Stimulated activated CD8-positive, alpha-beta memory T cell treated with anti-CD3 and anti-CD28 coated beads, Interleukin-7, amount 100 ng/mL, for 48 hours (primary cell): ENCODE data around the gene ROR2.
"Not testable (repeated sequence)": the region's sequence is repeated elsewhere in the genome, so short reads cannot be mapped to it uniquely, and the experiment has no call there.

ENCODE experiments used
- DNase-seq, 2 donors: peaks; one replicate each; pipeline ENCODE4 v3.0.0-alpha.2; 2020; ENCODE audit warnings: low read depth in 1 of 2; ENCODE audit errors: extremely low read depth in 1 of 2

ROR2 gene

GRCh38 chr9:91658513-91659105 is 291.4 kb downstream of the ROR2 start:
- DNase-seq, result no peak

DNA sequence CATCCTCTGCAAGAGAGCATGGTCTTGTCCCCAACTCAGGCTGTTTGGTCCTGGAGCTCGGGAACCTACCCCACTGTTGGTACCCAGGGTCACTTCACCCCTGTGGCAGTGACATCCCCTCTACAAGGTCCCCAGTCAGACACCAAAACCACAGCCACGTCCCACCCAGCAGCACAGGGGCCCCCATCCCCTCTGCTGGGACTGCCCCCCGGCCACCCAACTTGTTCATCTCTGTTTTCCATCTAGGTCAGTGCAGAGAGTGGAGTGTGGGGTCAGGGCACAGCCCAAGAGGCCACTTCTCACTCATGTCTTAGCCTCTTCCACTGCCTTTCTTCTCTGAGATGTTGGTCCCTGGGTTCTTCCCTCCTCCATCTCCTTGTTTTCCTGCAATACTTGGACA is 292.5 kb downstream of the ROR2 start:
- DNase-seq, result no peak

GRCh38 chr9:91655658-91656057 is 294.4 kb downstream of the ROR2 start:
- DNase-seq, result no peak

DNA sequence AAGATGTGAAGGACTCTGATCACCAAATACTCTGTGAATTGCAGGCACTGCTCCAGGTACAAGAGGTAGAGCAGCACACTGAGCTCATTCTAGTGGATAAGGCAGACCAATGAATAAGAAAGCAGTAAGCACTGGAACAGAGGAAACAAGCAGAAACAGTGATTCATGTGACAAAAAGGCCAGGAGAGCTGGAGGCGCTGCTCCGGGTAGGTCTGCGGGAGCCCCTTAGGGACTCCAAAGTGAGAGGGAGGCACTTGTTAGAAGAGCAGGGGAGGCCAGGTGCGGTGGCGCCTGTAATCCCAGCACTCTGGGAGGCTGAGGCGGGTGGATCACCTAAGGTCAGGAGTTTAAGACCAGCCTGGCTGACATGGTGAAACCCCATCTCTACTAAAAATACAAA is 294.8 kb downstream of the ROR2 start:
- no peak for DNase-seq

- no peak for DNase-seq
Observed at GRCh38 chr9:91654527-91654926, 295.5 kb downstream of the ROR2 start.

GRCh38 chr9:91647371-91647770 is 302.7 kb downstream of the ROR2 start:
- DNase-seq, result no peak

- no peak for DNase-seq
Observed at GRCh38 chr9:91646702-91647101, 303.3 kb downstream of the ROR2 start.

DNA sequence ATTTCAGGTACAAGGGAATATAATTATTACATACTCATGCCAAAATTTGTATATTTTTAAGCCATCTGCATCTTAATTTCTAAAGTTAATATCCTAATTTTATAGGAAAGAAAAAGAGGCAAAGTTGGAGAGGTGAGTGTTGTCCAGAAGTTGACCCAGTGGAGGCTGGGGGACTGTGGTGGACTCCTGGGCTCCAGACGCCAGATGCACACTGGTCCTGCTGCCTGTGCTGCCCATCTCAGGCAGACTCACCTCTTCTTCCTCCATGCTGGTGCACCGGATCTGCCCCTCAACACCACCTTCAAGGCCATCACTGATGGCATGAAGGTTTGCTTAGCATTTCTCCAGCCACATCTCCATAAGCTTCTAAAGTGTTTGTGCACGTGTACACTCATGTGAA is 305.6 kb downstream of the ROR2 start:
- no peak for DNase-seq

DNA sequence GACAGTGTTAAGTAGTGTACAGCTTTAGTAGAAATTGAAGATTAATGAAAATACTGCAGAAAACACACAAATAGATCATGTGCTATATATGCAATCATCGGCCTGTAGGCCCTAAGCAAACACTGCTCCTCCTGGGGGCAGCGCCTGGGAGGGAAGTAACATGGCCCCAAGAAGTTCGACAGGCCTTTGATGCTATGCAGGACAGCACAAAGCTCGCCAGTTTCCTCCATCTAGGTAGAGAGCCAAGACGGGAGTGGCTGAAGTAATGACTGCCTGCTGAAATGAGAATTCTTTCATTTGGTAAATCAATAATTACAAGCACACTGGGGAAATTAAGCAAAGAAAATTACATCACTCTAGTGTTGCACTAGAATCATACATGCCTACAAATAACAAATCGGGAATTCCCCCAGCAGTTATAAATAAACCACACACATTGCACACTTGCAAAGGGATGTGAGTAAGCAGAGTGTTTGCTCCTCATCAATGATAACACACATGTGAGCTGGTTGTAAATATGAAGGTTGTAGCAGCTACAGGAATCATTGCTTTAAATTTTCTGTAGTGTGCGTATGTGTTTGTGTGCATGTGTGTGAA is 306.4 kb downstream of the ROR2 start:
- DNase-seq, result no peak

DNA sequence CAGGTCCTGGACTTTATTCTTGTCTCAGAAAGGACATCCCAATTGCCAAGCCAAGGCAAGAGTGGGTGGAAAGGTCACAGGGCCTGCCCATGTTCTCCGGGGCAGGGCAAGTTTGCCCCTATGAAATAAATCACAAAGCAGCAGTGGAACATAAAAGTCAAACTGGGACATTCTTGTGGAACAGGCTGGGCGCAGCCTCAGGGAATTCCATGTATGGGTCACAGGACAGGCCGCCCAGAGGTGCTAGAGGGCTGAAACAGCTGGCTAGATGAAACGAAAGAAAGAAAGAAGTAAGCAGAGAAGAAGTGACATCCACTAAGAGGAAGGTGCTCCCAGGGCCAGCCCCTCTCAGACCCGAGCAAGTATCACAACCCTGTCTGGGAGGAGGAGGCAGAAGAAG is 307.3 kb downstream of the ROR2 start:
- DNase-seq, result no peak

- DNase-seq, result no peak
Observed at GRCh38 chr9:91640428-91640827, 309.6 kb downstream of the ROR2 start.

- no peak for DNase-seq
Observed at GRCh38 chr9:91639054-91639453, 311.0 kb downstream of the ROR2 start.

GRCh38 chr9:91634832-91635231 is 315.2 kb downstream of the ROR2 start:
- DNase-seq, result not testable (repeated sequence)

GRCh38 chr9:91629718-91630117 is 320.3 kb downstream of the ROR2 start:
- no peak for DNase-seq

- DNase-seq, result no peak
Observed at GRCh38 chr9:91628892-91629291, 321.1 kb downstream of the ROR2 start.

- DNase-seq, result no peak
Observed at GRCh38 chr9:91625331-91625730, 324.7 kb downstream of the ROR2 start.

- no peak for DNase-seq
Observed at GRCh38 chr9:91623004-91623403, 327.0 kb downstream of the ROR2 start.

DNA sequence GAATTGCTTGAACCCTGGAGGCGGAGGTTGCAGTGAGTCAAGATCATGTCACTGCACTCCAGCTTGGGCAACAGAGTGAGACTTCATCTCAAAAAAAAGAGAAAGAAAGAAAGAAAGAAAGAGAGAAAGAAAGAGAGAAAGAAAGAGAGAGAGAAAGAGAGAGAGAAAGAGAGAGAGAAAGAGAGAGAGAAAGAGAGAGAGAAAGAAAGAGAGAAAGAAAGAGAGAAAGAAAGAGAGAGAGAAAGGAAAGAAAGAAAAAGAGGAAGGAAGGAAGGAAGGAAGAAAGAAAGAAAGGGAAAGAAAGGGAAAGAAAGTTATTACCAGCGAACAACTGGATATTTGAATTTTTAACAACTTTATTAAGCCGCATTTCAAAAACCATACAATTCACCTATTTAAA is 327.9 kb downstream of the ROR2 start:
- DNase-seq, result not testable (repeated sequence)

GRCh38 chr9:91614044-91614443 is 336.0 kb downstream of the ROR2 start:
- DNase-seq, result not testable (repeated sequence)

- DNase-seq, result no peak
Observed at GRCh38 chr9:91611582-91611981, 338.4 kb downstream of the ROR2 start.

- no peak for DNase-seq
Observed at GRCh38 chr9:91606255-91606995, 343.6 kb downstream of the ROR2 start.

GRCh38 chr9:91604451-91605179 is 345.4 kb downstream of the ROR2 start:
- DNase-seq, result no peak
